ENCODE results near the gene NR3C2. TPM values are rescaled to one million over a fixed set of nuclear protein-coding genes. Genes with fewer than 3 reads are reported as not detected.

Gene NR3C2
- total RNA-seq, 1 experiment from 2014 or later: 0.16 TPM

DNA sequence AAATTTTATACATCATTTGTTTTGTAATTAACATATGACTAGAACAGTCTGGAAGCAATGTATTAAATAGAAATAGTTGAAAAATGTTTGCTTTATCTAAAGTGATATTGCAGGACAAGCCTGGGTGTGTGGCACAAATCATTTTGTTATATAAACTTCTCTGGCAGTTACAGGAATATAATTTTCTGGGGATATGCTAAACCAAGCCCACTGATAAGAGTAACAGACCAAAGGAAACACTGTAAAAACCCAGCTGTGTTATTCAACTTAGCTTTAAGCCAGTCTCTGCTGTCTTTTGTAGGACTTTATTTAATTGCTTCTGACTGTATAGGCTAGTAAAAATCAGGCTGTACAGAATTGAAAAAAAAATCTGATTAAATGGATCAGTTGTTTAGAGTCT, 156.2 kb downstream of the NR3C2 start:
- no peaks in the 10 kb centered on the region for H3K36me3 Mint-ChIP-seq (ENCODE audit: insufficient read depth, unreplicated experiment)
- no peak for DNase-seq
- no peaks in the 10 kb centered on the region for H3K4me1 ChIP-seq
- BruUV-seq (replicated peaks): no TSS peak
- H3K27me3 ChIP-seq (replicated peaks; ENCODE audit: control insufficient read depth, insufficient read depth, low read length): no peaks in the 10 kb centered on the region
- no peak overlapping the region for H3K4me3 ChIP-seq (ENCODE audit: low read depth, low read length)
- ChIA-PET CTCF (no interaction called here), POLR2A (no interaction called here)
- no peaks in the 10 kb centered on the region for H3K36me3 ChIP-seq (ENCODE audit: control insufficient read depth, insufficient read depth, low read length)
- intact Hi-C loops (cut with micrococcal nuclease; ENCODE audit: unreplicated experiment): no loop called here
- no peak overlapping the region for H3K4me3 Mint-ChIP-seq (ENCODE audit: unreplicated experiment)
- peaks cover 5% of the 10 kb centered on the region for H3K27me3 Mint-ChIP-seq (ENCODE audit: insufficient read depth, unreplicated experiment)
- no peaks in the 10 kb centered on the region for H3K9me3 Mint-ChIP-seq (ENCODE audit: unreplicated experiment)
- H3K9me3 ChIP-seq: no peaks in the 10 kb centered on the region
- no peak overlapping the region for H3K27ac Mint-ChIP-seq (ENCODE audit: unreplicated experiment)
- H3K4me1 Mint-ChIP-seq (ENCODE audit: low read depth, unreplicated experiment): no peaks in the 10 kb centered on the region
- TF ChIP-seq, protein P1, sequence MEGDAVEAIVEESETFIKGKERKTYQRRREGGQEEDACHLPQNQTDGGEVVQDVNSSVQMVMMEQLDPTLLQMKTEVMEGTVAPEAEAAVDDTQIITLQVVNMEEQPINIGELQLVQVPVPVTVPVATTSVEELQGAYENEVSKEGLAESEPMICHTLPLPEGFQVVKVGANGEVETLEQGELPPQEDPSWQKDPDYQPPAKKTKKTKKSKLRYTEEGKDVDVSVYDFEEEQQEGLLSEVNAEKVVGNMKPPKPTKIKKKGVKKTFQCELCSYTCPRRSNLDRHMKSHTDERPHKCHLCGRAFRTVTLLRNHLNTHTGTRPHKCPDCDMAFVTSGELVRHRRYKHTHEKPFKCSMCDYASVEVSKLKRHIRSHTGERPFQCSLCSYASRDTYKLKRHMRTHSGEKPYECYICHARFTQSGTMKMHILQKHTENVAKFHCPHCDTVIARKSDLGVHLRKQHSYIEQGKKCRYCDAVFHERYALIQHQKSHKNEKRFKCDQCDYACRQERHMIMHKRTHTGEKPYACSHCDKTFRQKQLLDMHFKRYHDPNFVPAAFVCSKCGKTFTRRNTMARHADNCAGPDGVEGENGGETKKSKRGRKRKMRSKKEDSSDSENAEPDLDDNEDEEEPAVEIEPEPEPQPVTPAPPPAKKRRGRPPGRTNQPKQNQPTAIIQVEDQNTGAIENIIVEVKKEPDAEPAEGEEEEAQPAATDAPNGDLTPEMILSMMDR (IDR thresholded peaks at IDR 0.05; ENCODE audit: insufficient read depth in 1 of 2, low read depth in 1 of 2, low read length in 1 of 2, severe bottlenecking in 1 of 2, unreplicated experiment in 1 of 2): no peak

DNA sequence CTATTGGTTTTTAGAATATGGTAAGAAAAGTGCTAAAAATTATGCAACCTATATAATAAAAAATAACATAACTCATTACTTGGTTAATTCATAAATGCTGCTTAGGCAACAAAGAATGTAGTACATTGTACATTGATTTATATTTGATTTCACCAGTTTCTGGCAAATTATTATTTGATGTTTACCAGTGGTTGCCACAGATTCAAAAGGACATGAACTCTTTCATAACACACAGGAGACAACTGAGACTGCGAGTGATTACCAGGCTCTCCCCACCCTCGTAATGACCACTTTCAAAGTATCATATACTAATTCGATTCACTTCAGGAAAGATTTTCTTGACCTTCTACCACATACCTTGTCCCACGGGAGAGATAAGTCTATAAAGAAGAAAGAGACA, 158.5 kb downstream of the NR3C2 start:
- POLR2A ChIA-PET: no interaction called here

DNA sequence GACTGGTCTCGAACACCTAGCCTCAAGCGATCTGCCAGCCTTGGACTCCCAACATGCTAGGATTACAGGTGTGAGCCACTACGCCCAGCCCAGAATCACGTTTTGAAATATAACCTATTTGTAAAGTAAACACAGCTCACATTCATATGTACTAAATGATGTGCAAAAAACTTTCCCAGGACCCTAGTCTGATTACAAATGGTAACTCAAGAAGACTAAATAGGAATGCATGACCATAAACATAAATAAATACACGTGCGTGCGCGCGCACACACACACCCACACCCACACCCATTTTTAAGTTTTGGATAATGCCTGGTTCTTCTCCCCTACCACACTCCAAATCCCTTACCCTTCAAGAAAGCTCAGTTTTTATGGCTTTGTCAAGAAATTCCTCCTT, 163.9 kb downstream of the NR3C2 start:
- no peak overlapping the region for H3K27ac Mint-ChIP-seq (ENCODE audit: unreplicated experiment)
- no peaks in the 10 kb centered on the region for H3K27me3 ChIP-seq (replicated peaks; ENCODE audit: control insufficient read depth, insufficient read depth, low read length)
- DNase-seq: no peak
- CTCF ChIA-PET: no interaction called here
- no peak overlapping the region for H3K4me3 Mint-ChIP-seq (ENCODE audit: unreplicated experiment)
- POLR2A ChIA-PET: no interaction called here
- H3K27me3 Mint-ChIP-seq (ENCODE audit: insufficient read depth, unreplicated experiment): no peaks in the 10 kb centered on the region
- H3K4me3 ChIP-seq (ENCODE audit: low read depth, low read length): no peak overlapping the region
- H3K9me3 ChIP-seq: no peaks in the 10 kb centered on the region
- TF ChIP-seq, protein P1 (IDR thresholded peaks at IDR 0.05; ENCODE audit: insufficient read depth in 1 of 2, low read depth in 1 of 2, low read length in 1 of 2, severe bottlenecking in 1 of 2, unreplicated experiment in 1 of 2): no peak
- H3K36me3 ChIP-seq (ENCODE audit: control insufficient read depth, insufficient read depth, low read length): no peaks in the 10 kb centered on the region
- no TSS peak for BruUV-seq (replicated peaks)
- H3K36me3 Mint-ChIP-seq (ENCODE audit: insufficient read depth, unreplicated experiment): no peaks in the 10 kb centered on the region
- H3K4me1 Mint-ChIP-seq (ENCODE audit: low read depth, unreplicated experiment): no peaks in the 10 kb centered on the region
- no peaks in the 10 kb centered on the region for H3K9me3 Mint-ChIP-seq (ENCODE audit: unreplicated experiment)
- intact Hi-C loops (cut with micrococcal nuclease; ENCODE audit: unreplicated experiment): no loop called here
- no peaks in the 10 kb centered on the region for H3K4me1 ChIP-seq

More for the DNA sequence above, 158.5 kb downstream of the NR3C2 start:
- H3K9me3 ChIP-seq: no peaks in the 10 kb centered on the region
- Mint-ChIP-seq H3K9me3 (ENCODE audit: unreplicated experiment) (no peaks in the 10 kb centered on the region), H3K4me3 (ENCODE audit: unreplicated experiment) (no peak overlapping the region), H3K27me3 (ENCODE audit: insufficient read depth, unreplicated experiment) (peaks cover 5% of the 10 kb centered on the region), H3K4me1 (ENCODE audit: low read depth, unreplicated experiment) (no peaks in the 10 kb centered on the region), H3K36me3 (ENCODE audit: insufficient read depth, unreplicated experiment) (no peaks in the 10 kb centered on the region), H3K27ac (ENCODE audit: unreplicated experiment) (no peak overlapping the region)
- TF ChIP-seq, protein P1 (IDR thresholded peaks at IDR 0.05; ENCODE audit: insufficient read depth in 1 of 2, low read depth in 1 of 2, low read length in 1 of 2, severe bottlenecking in 1 of 2, unreplicated experiment in 1 of 2): no peak
- H3K4me1 ChIP-seq: no peaks in the 10 kb centered on the region
- no peak overlapping the region for H3K4me3 ChIP-seq (ENCODE audit: low read depth, low read length)
- no TSS peak for BruUV-seq (replicated peaks)
- intact Hi-C loops (cut with micrococcal nuclease; ENCODE audit: unreplicated experiment): loop anchor here (1.0 kb wide), 1 partner anchor 132 kb away; no protein-coding TSS in a partner anchor
- no peak for DNase-seq
- no peaks in the 10 kb centered on the region for H3K36me3 ChIP-seq (ENCODE audit: control insufficient read depth, insufficient read depth, low read length)
- CTCF ChIA-PET: no interaction called here
- no peaks in the 10 kb centered on the region for H3K27me3 ChIP-seq (replicated peaks; ENCODE audit: control insufficient read depth, insufficient read depth, low read length)
